Activated T-cell treated with anti-CD3 and anti-CD28 coated beads, Interleukin-2, amount 50 U/mL, for 4 hours (primary cell): ENCODE results near the gene YWHAQ. TPM values are rescaled to one million over a fixed set of nuclear protein-coding genes. Genes with fewer than 3 reads are reported as not detected.

Experiments
- ATAC-seq, 2 donors: fragments of 200-7000 bp; cut with Tn5 transposase; one replicate each; pipeline ENCODE4 v1.10.0; 2021
- DNase-seq: peaks from one replicate; pipeline ENCODE4 v3.0.0-alpha.2; 2020
- H3K27me3 Mint-ChIP-seq: one replicate; pipeline ENCODE4 v1.8.0; 2021; ENCODE audit warnings: low read depth, mixed read lengths
- H3K36me3 Mint-ChIP-seq: one replicate; pipeline ENCODE4 v1.8.0; 2022; ENCODE audit warnings: mixed read lengths; ENCODE audit not compliant: insufficient read depth
- H3K4me1 Mint-ChIP-seq: one replicate; pipeline ENCODE4 v1.8.0; 2021; ENCODE audit warnings: low read depth, mixed read lengths
- H3K4me3 Mint-ChIP-seq: one replicate; pipeline ENCODE4 v1.8.0; 2021; ENCODE audit warnings: mild to moderate bottlenecking, moderate library complexity, mixed read lengths
- H3K9me3 Mint-ChIP-seq: one replicate; pipeline ENCODE4 v1.8.0; 2021; ENCODE audit warnings: mixed read lengths
- total RNA-seq, 3 donors: library from RNA; stranded (reverse); gene quantifications; one replicate each; pipeline ENCODE4 v1.2.1, GENCODE V29; 2021

The YWHAQ gene
- total RNA-seq: 100 to 1,000 TPM; 641 to 717 (median 687) TPM

- DNase-seq: peak; percentile 96
Measured at GRCh38 chr2:9630736-9631552, at the start of gene YWHAQ. Gene YWHAQ, minus strand, starts transcription at chr2:9630997. Its CDS starts 545 bp downstream, at chr2:9630452.

GRCh38 chr2:9680082-9680481 lies 49.3 kb upstream of the YWHAQ start:
- Mint-ChIP-seq H3K36me3 (no peaks in the 10 kb centered on the region), H3K4me3 (no peak overlapping the region), H3K27me3 (no peaks in the 10 kb centered on the region), H3K9me3 (no peaks in the 10 kb centered on the region), H3K4me1 (peaks cover 15% of the 10 kb centered on the region)
- no peak for DNase-seq
- no peak for ATAC-seq

More at GRCh38 chr2:9630736-9631552, at the start of gene YWHAQ:
- Mint-ChIP-seq H3K4me1 (peaks cover 40% of the 10 kb centered on the region), H3K36me3 (peaks cover 39% of the 10 kb centered on the region), H3K4me3 (peak within 1 kb of the TSS; percentile 98), H3K9me3 (no peaks in the 10 kb centered on the region), H3K27me3 (no peaks in the 10 kb centered on the region)
- peak; percentile 89 to 90 for ATAC-seq

GRCh38 chr2:9679218-9679617 lies 48.4 kb upstream of the YWHAQ start:
- Mint-ChIP-seq H3K9me3 (no peaks in the 10 kb centered on the region), H3K27me3 (no peaks in the 10 kb centered on the region)
- no peak for ATAC-seq

DNA sequence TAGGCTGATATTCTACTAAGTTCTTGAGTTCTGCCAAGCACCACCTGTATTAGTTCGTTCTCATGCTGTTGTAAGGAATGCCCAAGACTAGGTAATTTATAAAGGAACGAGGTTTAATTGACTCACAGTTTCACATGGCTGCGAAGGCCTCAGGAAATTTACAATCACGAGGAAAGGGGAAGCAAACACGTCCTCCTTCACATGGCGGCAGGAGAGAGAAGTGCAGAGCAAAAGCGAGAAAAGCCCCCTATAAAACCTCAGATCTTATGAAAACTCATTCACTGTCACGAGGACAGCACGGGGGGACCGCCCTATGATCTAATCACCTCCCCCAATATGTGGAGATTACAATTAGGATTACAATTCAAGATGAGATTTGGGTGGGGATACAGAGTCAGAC lies 47.7 kb upstream of the YWHAQ start:
- Mint-ChIP-seq H3K36me3 (no peaks in the 10 kb centered on the region), H3K4me3 (no peak overlapping the region), H3K9me3 (no peaks in the 10 kb centered on the region), H3K4me1 (peaks cover 15% of the 10 kb centered on the region), H3K27me3 (no peaks in the 10 kb centered on the region)
- no peak for ATAC-seq
- no peak for DNase-seq

More at GRCh38 chr2:9679218-9679617, 48.4 kb upstream of the YWHAQ start:
- H3K4me3 Mint-ChIP-seq: no peak overlapping the region
- DNase-seq: no peak
- H3K36me3 Mint-ChIP-seq: no peaks in the 10 kb centered on the region
- H3K4me1 Mint-ChIP-seq: peaks cover 15% of the 10 kb centered on the region

DNA sequence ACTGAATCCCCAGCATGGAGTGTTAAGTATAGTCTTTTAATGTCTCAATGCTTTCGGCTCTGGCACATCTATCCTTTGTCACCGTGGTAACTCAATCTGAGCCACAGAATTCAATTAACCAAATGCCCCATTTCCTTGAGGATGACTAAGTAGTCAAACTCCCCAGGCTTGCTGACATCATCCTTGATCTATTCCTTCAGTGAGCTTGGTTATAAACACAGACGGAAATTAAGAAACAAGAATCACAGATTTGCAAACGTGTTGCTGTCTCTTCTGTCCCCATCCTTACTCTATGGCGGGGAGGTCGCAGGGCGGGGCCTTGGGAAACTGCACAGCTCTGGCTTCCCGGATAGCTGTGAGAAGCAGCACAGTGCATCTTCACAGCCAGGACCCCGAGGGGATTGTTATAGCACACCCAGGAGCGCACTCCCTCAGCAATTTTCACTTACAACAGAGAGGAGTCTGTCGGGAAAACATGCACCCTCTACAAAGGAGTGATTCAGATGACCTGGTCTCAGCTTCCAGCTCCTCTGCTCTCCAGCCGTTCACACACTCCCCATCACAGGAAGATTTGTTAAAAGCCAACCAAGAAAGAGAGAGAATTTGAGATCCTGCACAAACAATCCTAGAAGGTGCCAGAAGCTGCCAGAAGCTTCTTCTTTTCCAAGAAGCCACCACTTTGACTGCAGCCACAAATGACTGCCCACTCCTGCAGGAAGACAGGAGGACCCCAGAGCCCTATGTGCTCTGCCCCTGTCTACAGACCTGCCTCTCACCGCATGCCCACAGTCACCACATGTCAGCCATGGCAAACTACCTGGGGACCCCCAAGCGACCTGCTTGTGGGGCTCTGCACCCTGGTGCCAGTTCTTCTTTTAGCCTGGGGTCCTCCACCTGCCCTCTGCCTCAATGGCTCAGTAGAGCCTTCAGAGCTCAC lies 44.9 kb upstream of the YWHAQ start:
- DNase-seq: no peak

GRCh38 chr2:9674891-9675414 lies 44.2 kb upstream of the YWHAQ start:
- H3K4me1 Mint-ChIP-seq: peaks cover 3% of the 10 kb centered on the region
- ATAC-seq (no peak), DNase-seq (no peak)
- no peaks in the 10 kb centered on the region for H3K9me3 Mint-ChIP-seq
- no peaks in the 10 kb centered on the region for H3K36me3 Mint-ChIP-seq
- no peaks in the 10 kb centered on the region for H3K27me3 Mint-ChIP-seq
- no peak overlapping the region for H3K4me3 Mint-ChIP-seq

More for the DNA sequence above, 44.9 kb upstream of the YWHAQ start:
- no peak overlapping the region for H3K4me3 Mint-ChIP-seq
- H3K36me3 Mint-ChIP-seq: no peaks in the 10 kb centered on the region
- peaks cover 5% of the 10 kb centered on the region for H3K4me1 Mint-ChIP-seq
- ATAC-seq: no peak
- no peaks in the 10 kb centered on the region for H3K9me3 Mint-ChIP-seq
- no peaks in the 10 kb centered on the region for H3K27me3 Mint-ChIP-seq

- Mint-ChIP-seq H3K36me3 (no peaks in the 10 kb centered on the region), H3K9me3 (no peaks in the 10 kb centered on the region), H3K4me1 (peaks cover 3% of the 10 kb centered on the region), H3K27me3 (no peaks in the 10 kb centered on the region), H3K4me3 (no peak overlapping the region)
- no peak for ATAC-seq
- no peak for DNase-seq
Measured at GRCh38 chr2:9673914-9674481, 43.2 kb upstream of the YWHAQ start.

GRCh38 chr2:9668687-9669345 lies 38.0 kb upstream of the YWHAQ start:
- DNase-seq (no peak), ATAC-seq (no peak)
- H3K9me3 Mint-ChIP-seq: no peaks in the 10 kb centered on the region
- no peak overlapping the region for H3K4me3 Mint-ChIP-seq
- H3K27me3 Mint-ChIP-seq: no peaks in the 10 kb centered on the region
- H3K36me3 Mint-ChIP-seq: no peaks in the 10 kb centered on the region
- peaks cover 6% of the 10 kb centered on the region for H3K4me1 Mint-ChIP-seq

DNA sequence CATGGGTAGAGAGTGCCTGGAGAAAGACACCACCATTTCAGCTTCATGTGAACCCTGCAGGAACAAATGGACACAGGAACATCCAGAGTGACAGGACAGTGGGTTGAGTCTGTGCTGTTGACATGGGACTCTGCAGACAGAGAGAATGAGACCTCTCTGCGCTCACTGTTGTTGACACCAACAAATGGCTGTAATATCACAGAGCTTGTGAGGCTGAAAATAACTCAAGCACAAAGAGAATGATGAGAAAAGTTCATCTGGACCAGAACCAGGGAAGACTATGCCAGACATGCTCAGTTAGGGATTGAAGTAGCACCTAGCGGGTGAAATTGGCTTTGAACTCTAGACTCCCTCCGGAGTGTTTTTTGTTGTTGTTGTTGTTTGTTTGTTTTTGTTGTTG lies 37.0 kb upstream of the YWHAQ start:
- no peaks in the 10 kb centered on the region for H3K27me3 Mint-ChIP-seq
- no peak for DNase-seq
- no peaks in the 10 kb centered on the region for H3K36me3 Mint-ChIP-seq

DNA sequence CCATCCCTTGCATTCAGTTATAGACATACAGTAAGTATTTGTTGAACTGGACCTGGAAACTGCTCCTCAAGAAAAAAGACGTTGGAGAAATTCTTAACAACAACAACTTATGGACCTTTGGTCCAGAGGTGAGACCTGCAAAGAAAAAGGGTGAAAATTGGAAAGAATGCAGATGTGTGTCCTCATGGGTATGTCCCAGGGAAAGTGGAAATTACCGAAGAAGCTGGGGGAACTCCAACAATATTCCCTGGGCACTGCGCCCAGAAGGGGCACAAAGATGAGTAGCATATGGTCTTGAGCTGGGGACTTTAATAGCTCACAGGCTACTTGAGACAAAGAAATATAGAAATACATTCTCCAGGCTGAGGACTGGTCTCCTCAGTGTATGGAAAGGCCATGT lies 35.5 kb upstream of the YWHAQ start:
- DNase-seq: no peak
- no peak for ATAC-seq

More for the DNA sequence above, 37.0 kb upstream of the YWHAQ start:
- peaks cover 16% of the 10 kb centered on the region for H3K4me1 Mint-ChIP-seq
- H3K9me3 Mint-ChIP-seq: no peaks in the 10 kb centered on the region
- no peak overlapping the region for H3K4me3 Mint-ChIP-seq
- ATAC-seq: no peak

DNA sequence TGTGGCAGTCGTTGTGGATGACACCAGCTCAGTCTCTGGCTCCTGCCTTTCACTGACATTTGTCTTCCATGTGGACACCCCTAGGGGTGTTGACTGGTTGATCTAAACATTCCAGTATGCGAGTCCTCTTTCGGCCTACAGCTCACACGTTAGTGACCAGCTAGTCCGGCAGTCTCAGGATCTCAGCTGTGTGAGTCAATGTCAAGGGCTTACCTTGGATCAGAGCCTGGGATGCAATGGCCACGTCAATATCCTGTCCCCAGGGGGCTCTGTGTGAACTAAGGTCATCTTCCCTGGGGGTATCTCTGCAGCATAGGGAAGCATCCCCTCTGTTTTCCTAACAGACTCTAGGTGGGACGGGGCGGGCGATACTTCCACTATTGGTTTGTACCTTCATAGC lies 35.1 kb upstream of the YWHAQ start:
- Mint-ChIP-seq H3K9me3 (no peaks in the 10 kb centered on the region), H3K27me3 (no peaks in the 10 kb centered on the region), H3K4me1 (peaks cover 19% of the 10 kb centered on the region), H3K36me3 (no peaks in the 10 kb centered on the region), H3K4me3 (no peak overlapping the region)
- no peak for ATAC-seq
- DNase-seq: no peak

More for the DNA sequence above, 35.5 kb upstream of the YWHAQ start:
- no peak overlapping the region for H3K4me3 Mint-ChIP-seq
- no peaks in the 10 kb centered on the region for H3K9me3 Mint-ChIP-seq
- no peaks in the 10 kb centered on the region for H3K36me3 Mint-ChIP-seq
- peaks cover 19% of the 10 kb centered on the region for H3K4me1 Mint-ChIP-seq
- no peaks in the 10 kb centered on the region for H3K27me3 Mint-ChIP-seq

DNA sequence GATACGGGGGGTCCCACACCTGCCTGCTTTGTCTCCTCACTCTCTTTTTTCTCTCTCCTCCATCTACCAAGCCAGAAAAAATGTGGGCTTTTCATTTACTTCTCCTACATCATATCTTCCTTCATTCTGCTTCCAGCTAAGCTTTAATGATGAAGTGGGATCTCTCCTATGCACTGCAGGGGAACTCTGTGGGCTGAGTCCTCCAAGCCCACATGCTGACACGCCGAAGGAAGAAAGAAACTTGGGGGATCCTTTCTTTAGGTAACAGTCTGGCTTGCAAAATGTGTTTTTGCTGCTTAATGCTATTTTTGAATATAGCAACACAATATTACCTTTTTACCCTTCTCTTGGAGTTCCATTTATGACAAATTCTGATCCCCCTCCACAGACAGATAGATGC lies 33.6 kb upstream of the YWHAQ start:
- ATAC-seq (no peak), DNase-seq (no peak)
- H3K27me3 Mint-ChIP-seq: no peaks in the 10 kb centered on the region
- H3K4me1 Mint-ChIP-seq: peaks cover 19% of the 10 kb centered on the region
- no peaks in the 10 kb centered on the region for H3K36me3 Mint-ChIP-seq
- no peaks in the 10 kb centered on the region for H3K9me3 Mint-ChIP-seq
- no peak overlapping the region for H3K4me3 Mint-ChIP-seq

- no peaks in the 10 kb centered on the region for H3K36me3 Mint-ChIP-seq
- H3K4me1 Mint-ChIP-seq: peaks cover 19% of the 10 kb centered on the region
- H3K9me3 Mint-ChIP-seq: no peaks in the 10 kb centered on the region
- H3K27me3 Mint-ChIP-seq: no peaks in the 10 kb centered on the region
- no peak for DNase-seq
- no peak overlapping the region for H3K4me3 Mint-ChIP-seq
- ATAC-seq: peak; percentile 23 to 58
Measured at GRCh38 chr2:9663008-9663879, 32.4 kb upstream of the YWHAQ start.
